GM10266 (cell line): ENCODE data around the gene PRKCB.

Source experiments
- DNase-seq: peaks from one replicate; pipeline ENCODE4 v3.0.0; 2012; ENCODE audit errors: extremely low spot score
- TF ChIP-seq, protein P1 (sequence below): IDR thresholded peaks from 2 replicates; pipeline ENCODE4 v1.5.1; 2012; ENCODE audit warnings: mild to moderate bottlenecking, low read depth; ENCODE audit not compliant: control insufficient read depth, insufficient read depth; ENCODE audit errors: missing control alignments

The PRKCB gene

DNA sequence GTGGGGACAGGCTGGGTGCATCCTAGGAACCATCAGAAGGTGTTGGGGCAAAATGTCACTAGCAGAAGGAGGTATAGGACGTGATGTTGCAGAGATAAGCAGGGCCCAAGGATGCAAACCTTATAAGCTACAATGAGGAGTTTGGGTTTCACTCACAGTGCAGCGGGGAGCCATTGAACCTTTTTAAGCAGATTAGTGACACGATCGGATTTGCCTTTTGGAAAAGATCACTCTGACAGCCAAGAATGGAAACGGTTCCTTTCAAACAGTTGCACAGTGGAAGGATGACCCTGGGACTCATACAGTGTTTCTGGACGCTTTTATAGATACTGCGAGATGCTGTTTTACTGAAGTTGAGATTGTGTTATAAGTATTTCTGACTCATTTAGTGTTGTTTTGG, 288.5 kb downstream of the PRKCB start:
- no peak for DNase-seq
- TF ChIP-seq, protein P1, sequence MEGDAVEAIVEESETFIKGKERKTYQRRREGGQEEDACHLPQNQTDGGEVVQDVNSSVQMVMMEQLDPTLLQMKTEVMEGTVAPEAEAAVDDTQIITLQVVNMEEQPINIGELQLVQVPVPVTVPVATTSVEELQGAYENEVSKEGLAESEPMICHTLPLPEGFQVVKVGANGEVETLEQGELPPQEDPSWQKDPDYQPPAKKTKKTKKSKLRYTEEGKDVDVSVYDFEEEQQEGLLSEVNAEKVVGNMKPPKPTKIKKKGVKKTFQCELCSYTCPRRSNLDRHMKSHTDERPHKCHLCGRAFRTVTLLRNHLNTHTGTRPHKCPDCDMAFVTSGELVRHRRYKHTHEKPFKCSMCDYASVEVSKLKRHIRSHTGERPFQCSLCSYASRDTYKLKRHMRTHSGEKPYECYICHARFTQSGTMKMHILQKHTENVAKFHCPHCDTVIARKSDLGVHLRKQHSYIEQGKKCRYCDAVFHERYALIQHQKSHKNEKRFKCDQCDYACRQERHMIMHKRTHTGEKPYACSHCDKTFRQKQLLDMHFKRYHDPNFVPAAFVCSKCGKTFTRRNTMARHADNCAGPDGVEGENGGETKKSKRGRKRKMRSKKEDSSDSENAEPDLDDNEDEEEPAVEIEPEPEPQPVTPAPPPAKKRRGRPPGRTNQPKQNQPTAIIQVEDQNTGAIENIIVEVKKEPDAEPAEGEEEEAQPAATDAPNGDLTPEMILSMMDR = no peak

DNA sequence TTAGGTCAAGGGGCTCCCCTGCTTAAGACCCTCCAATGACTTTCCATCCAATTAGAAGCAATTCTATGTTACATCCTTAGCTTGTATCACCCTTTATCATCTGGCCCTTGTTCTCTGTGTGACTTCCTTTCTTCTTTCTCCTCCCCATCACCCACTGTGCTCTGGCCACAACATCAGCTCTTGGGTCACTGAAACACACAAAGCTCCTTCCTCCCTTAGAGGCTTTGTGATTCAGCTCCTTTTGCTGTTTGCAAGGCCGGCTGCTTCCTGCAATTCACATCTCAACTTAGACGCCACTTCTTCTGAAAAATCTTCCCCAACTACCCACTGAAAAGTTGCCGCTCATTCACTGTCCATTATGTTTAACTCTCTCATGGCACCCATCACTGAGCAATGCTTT, 289.4 kb downstream of the PRKCB start:
- TF ChIP-seq, protein P1 = no peak
- no peak for DNase-seq

DNA sequence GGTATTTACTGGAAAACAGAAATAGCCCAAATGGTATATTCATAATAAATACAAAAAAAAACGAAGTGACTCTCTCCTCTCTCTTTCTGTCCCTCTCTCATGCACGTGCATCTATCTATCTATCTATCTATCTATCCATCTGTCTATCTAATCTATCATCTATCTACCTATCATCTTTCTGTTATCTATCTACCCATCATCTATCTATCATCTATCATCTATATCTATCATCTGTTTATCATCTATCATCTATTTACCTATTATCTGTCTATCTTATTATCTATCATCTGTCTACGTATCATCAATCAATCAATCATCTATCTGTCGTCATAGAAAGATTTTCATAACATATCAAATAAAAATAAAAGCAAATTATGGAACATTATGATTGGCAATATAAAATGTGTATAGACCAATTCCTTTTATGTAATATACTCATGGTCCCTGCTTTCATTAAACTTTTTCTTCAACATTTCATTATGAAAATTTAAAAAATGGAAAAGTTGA, 293.7 kb downstream of the PRKCB start:
- TF ChIP-seq, protein P1 = no peak
- DNase-seq = no peak

DNA sequence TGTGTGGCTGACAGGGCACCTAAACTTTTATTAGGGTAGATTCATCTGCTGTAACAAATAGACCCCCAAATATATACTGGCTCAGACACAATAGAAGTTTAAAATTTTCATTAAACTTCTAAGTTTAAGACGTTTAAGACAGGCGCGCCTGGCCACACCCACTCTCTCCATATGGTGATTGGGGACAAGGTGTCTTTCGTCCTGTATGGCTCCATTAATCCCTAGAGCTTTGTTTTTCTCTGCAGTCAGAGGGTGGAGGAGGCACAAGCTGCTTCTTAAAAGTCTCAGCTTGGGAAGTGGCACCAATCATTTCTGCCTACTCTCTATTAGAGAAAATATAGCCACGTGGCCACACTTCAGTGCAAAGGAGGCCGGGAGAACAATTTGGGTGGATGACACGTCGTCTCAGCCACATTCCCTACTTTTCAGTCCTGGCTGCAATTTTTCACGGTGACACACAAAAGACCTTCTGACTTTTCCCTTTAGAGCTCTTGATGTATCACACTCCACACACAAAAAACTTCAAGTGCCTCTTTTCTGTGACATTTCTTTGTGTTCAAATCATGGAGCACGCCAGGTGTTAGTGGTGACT, 294.8 kb downstream of the PRKCB start:
- TF ChIP-seq, protein P1 = no peak
- DNase-seq = no peak

DNA sequence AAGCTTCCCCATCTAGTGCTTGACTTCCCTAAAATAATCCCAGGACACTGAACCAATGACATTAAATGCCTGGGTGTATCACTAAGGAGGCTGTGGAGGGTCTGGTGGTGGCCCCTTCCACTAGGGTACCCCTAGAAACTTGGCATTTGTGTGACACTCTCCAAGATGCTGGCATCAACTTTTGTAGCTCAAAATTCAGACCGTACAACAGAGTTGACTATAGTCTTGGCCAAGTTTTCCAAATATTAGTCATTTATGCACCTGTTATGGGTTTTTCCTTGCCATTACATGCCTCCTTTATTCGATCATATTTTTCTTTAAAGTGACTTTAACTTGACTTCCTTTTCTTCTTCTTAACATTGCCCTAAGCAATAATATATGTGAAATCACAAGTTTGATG, 295.5 kb downstream of the PRKCB start:
- TF ChIP-seq, protein P1 = no peak
- DNase-seq = no peak

DNA sequence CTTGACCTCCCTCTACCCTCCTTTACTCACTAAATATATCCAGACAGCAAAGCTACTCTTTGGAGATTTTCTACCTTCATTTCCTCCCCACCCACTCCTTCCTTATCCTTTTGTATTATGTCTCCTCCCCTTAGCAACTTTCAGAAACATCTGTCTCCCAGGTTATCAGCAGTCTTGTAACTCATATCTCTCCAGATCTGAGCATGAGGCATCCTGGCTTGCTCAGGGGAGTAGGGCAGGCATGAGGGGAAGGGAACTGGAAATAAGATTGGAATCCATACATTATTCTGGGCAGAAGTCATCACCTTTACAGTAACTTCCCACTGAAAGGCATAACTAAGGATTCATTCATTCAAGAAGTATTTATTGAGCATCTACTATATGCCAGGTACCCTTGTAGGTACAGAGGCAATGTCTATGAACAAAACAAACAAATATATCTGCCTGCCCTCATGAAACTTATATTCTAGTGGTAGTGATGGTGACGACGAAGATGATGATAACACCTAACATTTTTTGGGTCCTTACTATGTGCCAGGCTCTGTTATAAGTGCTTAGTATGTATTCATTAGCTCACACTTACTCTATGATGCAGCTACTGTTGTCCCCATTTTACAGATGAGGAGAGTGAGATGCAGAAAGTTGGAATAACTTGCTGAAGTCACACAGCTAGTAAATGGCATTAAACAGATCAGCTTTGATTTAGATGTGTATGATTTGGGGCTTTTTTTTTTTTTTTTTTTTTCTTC, 296.4 kb downstream of the PRKCB start:
- TF ChIP-seq, protein P1 = no peak
- DNase-seq = no peak

DNA sequence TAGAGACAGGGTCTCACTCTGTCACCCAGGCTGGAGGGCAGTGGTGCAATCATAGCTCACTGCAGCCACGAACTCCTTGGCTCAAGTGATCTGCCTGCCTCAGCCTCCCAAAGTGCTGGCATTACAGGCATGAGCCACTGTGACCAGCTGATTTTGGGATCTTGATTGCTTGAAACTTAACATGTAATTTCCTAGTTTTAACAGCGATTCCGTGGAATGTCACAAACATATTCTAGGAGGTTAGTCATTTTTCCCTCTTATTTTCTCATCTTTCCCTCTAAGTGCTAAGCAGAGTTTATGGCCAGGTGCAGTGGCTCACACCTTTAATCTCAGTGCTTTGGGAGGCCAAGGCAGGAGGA, 297.0 kb downstream of the PRKCB start:
- TF ChIP-seq, protein P1 = no peak
- no peak for DNase-seq
